ENCODE data around the gene CNDP1.

DNA sequence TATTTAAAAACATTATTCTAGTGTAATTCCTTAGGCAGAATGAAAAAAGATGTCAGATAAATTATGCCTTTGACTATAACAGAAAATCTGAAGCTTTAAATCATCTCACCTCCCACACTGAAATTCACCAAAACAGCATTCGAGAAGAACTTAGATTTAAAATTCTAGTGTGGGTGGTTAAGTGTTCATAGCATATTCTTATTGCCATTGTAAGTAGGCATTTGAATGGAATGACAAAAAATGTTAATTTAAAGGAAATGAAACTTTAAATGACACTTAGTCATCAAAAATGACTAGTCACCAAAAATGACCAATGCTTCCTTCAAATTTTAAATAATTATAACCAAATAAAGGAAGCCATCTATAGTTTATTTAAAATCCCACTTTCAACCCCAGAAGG lies 56.4 kb downstream of the CNDP1 start:
- no peak for TF ChIP-seq CTCF (IDR thresholded peaks at IDR 0.05)
- no peak for TF ChIP-seq POLR2A (IDR thresholded peaks at IDR 0.05)
- TF ChIP-seq POLR2AphosphoS5 (IDR thresholded peaks at IDR 0.05): no peak
- no peak for TF ChIP-seq EP300 (IDR thresholded peaks at IDR 0.05)
